ENCODE measurements around the gene ORAI2.
"Not testable (repeated sequence)": the region's sequence is repeated elsewhere in the genome, so short reads cannot be mapped to it uniquely, and the experiment has no call there.

DNA sequence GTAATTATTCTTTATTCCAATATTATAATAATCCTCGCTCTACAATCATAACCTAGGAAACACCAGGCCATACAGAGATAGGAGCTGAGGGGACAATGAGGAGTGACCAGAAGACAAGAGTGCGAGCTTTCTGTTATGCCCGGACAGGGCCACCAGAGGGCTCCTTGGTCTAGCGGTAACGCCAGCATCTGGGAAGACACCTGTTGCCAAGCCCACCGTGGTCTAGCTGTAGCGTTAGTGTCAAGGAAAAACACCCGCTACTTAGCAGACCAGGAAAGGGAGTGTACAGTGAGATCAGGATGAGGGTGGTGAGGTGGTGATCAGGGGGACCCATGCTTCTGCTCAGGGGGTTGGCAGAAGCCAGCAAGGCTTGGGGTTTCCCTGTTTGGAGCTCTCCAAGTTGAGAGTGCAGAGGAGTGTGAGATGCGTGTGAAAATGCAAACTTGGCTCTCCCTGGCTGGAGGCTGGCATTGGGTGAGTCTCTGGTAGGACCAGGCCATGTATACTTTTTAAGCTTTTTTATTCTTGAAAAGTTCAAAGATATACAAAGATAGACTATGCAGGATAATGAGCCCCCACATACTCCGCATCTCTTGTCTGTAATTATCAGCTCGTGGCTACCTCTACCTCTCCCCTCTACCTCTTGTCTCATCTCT lies 46.7 kb downstream of the ORAI2 start:
- TF ChIP-seq POLR2A, SPI1, POU2F2, POLR2AphosphoS5, TAF1 (IDR thresholded peaks at IDR 0.05; ENCODE audit: low read depth, low read length): not testable (repeated sequence)

All from GM12891 (cell line).